ENCODE data around the gene ZNF219.

ZNF219 gene

DNA sequence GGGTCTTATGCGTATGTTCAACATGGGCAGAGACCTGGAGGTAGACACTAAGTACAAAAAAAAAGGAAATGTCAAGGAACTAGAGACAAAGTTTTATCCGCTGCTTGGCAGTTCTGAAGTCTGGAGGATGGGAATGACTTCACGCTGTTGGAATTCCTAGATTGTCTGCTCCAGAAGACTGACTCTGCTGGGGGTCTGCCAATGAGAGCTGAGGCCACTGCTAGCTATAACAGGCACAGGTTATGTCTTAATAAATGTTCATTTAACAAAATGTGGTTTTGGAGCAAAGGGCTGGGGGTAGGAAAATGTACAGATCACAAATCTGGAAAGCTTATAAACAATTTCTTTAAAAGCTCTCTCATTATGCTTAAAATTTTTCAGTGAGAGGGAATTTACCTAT lies 35.0 kb downstream of the ZNF219 start:
- DNase-seq, result no peak

DNA sequence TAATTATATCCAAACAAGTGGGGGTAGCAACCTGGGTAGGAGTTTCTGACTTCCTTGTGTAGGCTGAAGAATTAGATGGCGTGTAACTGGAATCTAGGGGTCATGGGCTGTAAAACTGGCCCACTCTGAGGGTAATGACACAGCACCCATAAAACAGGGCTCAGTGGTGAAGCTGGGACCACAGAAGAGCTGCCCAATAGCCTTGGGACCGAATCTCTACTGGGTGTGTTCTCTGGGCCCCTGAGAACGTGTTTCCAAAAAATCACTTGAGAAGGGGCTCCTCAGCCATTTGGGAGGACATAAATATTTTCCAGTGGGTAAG lies 37.1 kb downstream of the ZNF219 start:
- DNase-seq, result no peak

DNA sequence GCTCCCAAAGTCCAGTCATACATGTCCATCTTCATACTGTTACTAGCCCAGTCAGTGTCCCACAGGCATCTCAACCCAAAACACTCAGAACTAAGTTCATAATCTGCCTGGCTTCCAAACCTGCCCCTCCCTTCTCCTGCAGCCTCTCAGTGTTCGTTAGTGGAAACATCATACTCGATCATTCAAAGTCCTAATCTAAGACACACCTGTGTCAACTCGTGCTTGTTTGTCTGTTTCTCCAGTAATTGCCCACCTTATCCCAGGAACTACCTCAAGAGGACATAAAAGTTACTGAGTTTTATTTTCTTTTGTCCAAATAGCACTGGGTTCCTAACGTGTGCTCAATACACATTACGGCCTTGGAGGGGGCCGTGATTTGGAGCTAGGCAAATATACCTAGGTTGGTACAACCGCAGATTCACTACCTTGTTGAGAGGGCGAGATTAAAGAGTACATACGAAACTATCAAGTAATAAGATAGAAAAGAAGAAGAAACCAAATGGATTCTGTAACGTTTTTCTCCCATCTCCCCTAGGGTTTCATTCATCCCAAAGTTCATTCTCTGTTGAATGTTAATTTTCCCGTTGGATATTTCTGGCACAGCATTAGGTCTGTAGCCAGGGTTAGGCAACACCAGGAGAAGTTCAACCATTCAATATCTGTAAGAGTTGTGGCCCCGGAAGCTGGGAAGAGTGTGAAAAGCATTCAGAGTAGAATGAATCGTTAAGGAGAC lies 37.7 kb downstream of the ZNF219 start:
- DNase-seq, result no peak

DNA sequence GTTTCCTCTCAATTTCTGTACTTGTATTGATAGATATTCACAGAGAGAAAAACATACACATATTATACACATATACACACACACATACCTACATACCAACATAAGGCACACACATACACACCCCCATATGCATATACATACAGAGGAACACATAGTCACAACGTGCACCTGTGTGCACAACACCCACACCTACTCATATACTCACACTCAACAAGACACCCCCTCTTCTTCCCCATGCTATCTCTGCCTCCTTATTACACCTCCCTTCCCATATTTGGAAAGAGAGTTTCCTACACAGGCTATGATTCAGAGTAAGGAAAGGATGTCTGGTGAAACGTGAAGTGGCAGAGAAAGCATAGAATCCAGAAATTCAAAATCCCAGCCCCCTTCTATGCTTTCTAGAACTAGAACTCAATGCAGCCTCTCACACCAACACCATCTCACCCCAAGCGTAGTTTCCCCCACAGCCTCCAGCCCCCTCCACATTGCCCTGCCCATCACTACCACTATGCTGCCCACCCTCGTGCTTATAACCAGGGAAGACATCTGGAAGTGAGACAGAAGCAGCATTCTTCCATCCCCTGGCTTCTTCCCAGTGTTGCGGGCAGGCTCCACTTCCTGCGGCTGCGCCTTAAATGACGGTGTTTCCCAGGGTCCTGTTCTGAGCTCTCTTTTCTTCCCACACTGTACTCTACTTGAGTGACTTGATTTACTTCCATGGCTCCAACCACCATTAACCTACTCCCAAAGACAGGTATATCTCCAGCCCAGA lies 38.4 kb downstream of the ZNF219 start:
- DNase-seq, result no peak

DNA sequence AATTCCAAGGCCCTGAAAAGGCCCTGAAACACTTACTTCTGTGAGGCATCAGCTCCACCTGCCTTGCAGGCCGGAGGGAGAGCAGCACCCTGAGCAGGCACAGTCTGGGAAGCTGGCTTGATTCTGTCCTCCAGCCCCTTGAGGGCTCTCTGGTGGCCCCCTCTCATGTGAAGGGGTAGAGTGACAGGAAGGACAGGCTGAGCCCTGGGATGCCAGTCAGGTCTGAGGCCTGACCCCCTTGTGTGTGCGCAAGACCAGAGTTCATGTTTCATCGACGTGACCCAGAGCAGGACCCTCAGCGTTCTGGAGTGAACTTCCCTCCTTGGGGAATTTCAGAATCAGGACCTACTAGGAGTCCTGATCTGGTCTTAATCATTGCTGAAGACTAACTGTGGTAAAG lies 39.6 kb downstream of the ZNF219 start:
- no peak for DNase-seq

DNA sequence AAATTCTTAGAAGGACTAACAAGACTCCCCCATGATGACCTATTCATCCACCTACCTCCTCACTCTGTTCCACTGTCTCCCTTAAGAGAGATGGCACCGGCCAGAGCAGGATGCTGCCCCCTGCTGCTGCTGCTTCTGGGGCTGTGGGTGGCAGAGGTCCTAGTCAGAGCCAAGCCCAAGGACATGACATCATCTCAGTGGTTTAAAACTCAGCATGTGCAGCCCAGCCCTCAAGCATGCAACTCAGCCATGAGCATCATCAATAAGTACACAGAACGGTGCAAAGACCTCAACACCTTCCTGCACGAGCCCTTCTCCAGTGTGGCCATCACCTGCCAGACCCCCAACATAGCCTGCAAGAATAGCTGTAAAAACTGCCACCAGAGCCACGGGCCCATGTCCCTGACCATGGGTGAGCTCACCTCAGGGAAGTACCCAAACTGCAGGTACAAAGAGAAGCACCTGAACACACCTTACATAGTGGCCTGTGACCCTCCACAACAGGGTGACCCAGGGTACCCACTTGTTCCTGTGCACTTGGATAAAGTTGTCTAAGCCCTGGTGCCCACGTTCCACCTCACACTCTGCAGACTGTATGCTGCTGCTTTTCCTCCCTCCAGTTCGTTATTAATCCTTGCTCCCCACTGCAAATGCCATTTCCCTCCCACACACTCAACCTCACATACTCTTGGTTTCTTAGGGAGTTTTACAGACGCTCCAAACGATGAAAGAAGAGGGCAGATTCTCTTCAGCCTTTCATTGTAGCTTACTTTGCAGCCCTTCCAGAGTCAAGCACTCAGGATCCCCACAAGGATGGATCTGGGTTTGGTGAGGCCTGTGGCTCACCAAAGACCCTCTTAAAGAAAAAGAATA lies 40.4 kb downstream of the ZNF219 start, which contains the start of gene RNASE8:
Gene RNASE8 (plus strand): TSS at position 20 of the 873 bp plus-strand sequence. CDS start 71 bp downstream, at position 91.
- DNase-seq, result no peak

DNA sequence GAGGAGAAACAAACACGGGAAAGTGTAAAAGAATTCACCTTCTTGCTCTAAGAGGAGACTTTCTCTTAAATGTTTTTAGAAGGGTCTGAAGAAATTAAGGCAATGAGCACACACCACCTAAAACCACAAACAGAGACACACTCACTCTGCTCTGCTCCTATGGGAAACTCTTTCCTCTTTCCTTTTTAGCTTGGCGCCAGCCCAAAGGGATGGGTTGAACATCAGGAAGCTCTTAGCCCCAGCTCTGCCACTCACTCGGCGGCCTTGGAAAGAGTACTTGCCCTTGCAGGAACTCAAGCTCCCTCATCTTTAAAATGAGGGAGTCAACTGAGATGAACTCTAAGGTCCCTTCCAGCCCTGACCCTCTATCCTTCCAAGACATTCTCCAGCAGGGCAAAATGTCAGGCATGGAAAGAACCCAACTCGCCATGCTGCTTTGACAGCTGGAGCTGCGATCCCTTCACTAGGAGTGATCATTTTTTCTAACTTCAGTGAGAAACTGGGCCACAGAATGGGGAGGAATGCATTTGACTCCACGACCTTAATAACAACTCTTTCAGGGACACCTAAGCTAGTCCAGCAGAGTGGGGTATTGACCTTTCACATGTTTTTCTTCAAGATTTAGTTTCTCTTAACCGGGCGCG lies 41.8 kb downstream of the ZNF219 start:
- no peak for DNase-seq

DNA sequence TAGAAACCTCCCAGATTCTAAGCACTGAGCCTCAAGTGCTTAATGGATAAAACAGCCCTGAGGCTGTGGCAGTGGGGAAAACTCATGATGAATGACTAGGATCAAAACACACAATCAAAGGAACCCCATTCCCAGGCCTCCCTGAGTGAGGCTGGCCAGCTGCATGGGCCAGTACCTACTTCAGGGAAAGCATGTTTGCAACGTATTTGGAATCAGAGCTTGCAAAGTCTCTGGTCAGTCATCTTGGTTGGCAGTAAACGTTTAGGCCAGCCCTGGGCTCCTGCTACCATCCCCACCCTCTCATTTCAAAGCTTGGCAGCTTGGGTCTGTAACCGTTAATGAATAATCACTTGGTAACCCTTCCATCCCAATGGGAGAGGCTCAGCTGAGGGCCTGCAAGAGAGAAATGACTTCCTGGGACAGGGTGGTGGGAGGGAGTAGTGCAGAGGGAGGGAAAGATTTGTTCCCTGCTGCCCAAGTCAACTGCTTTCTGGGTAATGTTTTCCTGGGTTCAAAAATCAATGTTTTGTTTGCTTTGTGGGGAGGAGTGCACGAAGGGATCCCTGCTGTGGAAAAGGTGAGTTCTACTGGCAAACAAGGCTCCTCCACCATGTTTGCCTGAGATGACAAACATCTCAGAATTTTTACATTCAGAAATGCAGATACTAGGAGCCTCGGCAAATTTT lies 42.9 kb downstream of the ZNF219 start:
- DNase-seq, result no peak

DNA sequence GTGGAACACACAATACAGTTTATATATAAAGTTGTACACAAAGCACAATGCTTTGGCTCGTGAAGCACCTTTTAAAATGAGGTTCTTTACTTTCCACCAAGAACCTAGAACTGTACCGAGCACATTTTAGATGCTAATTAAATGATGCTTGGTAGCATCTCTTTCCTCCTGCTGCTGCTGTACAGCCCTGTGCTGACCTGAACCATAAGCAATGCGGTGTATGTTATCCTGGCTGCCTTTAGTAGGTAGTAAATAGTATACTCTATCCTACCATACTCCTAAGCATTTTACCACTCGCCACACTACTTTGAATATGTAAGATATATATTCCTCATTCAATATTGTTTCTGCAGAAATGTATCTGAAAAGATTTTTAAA lies 43.7 kb downstream of the ZNF219 start:
- no peak for DNase-seq

DNA sequence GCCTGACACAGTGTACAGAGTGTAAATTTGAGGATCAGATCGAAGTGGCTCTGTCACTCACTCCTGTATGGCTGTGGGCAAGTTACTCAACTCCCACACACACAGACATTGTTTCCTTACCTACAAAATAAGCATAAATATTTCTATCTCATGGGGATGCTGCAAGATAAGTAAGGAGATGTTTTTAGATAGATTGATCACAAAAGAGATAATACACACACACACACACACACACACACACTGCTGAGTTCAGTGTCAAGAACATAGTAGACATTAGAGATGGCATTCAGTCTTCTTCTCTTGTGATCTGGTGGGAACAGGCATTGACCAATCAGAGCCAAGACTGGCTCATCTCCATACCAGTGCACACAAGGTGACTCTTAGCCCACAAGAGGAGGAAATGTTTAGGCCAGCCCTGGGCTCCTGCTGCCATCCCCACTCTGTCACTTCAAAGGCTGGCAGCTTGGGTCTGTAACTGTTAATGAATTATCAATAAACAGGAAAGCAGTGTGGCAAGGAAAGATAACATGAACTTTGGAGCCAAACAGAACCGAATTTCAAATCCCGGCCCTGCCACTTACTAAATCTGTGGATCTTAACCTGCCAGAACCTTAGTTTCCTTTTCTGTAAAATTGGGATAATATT lies 44.2 kb downstream of the ZNF219 start:
- DNase-seq, result no peak

DNA sequence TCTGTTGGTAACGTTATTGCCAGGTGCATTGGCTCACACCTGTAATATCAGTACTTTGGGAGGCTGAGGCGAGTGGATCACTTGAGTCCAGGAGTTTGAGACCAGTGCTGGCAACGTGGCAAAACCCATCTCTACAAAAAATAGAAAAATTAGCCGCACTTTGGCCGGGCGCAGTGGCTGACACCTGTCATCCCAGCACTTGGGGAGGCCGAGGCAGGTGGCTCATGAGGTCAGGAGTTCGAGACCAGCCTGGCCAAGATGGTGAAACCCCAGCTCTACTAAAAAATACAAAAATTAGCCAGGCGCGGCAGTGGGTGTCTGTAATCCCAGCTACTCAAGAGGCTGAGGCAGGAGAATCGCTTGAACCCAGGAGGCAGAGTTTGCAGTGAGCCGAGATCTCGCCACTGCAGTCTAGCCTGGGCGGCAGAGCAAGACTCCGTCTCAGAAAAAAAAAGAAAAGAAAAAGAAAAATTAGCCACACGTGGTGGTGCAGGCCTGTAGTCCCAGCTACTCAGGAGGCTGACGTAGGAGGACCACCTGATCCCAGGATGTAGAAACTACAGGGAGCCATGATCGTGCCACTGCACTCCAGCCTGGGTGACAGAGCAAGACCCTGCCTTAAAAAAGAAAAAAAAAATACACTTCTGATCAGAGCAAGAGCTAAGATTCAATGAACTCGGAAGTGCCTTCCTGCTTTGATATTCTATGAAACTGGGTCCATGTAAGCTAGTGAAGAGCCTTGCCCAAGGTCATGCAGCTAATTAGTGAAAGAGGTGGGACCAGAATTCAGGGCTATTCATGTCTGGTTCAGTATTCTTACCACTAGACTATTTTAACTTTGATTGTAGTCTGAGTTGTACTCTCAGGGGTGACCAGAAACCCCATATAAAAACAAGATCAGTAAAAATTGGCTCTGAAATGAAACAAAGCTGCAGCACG lies 45.0 kb downstream of the ZNF219 start:
- DNase-seq, result no peak

DNA sequence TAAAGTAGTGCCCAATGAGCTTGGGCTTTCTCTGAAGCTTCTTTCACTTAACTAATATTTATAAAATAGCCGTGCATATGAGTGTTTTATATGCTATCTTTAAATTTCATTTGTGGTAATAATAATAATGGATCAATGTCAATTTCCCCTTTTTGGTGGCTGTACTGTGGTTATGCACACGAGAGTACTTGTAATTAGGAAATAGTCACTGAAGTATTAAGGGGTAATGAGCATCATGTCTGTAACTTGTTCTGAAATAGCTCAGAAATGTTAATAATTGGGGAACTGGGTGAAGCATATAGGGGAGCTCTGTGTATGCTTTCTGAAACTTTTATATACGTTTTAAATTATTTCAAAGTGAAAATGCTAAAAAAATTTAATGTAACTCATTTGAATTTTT lies 47.9 kb downstream of the ZNF219 start:
- DNase-seq, result no peak

DNA sequence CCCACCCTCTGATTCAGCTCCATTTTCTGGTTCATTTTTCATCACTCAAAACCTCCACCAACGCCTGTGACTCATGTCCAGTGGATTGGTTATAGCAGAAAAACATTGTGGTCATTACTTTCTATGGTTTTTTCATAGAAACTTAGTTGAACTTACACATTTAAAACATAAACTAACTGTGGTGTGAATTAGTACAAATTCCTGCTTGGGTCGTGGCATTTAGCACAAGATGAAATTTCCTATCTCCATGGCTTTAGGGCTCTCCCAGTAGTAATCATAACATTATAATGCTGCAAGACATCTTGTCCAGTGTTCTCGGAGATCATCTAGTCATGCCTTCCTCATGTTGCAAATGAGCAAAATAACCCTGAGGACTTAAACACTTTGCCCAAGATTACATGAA lies 49.2 kb downstream of the ZNF219 start:
- no peak for DNase-seq

DNA sequence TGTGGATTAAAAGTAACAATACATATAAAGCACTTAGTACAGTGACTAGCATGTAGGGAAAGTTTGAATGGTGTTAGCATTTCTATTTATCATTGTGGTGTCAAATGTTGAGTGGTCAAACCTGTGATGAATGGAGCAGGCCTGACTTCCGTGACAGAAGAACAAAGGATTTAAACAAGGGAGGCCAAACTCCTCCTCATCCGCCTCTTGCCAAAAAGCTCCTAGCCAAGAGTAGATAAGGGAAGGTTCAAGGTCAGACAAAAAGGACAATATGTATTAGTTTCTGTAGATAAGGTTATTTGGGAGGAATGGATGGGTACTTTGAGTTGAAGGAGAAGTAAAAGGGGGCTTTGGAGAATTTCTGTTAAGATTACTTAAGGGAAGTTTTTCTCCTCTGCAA lies 49.8 kb downstream of the ZNF219 start:
- no peak for DNase-seq

DNA sequence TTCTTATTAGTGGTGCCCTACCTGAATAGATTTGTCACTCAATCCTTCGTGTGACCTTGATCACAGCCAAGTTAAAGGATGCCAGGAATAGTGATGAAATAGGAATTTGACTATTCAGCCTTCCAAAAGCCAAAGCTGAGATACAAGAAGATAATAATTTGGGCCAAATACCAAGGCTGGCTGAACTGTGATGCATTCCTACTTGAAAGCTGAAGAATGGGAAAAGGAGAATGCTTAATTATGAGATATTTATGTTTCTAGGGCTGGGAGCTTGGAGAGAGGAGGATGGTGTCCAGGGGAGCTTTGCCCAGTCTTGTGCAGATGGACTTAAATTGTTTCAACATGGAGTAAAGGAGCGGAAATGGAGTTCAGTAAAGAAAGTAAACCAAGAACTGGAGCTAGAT lies 51.1 kb downstream of the ZNF219 start:
- no peak for DNase-seq

DNA sequence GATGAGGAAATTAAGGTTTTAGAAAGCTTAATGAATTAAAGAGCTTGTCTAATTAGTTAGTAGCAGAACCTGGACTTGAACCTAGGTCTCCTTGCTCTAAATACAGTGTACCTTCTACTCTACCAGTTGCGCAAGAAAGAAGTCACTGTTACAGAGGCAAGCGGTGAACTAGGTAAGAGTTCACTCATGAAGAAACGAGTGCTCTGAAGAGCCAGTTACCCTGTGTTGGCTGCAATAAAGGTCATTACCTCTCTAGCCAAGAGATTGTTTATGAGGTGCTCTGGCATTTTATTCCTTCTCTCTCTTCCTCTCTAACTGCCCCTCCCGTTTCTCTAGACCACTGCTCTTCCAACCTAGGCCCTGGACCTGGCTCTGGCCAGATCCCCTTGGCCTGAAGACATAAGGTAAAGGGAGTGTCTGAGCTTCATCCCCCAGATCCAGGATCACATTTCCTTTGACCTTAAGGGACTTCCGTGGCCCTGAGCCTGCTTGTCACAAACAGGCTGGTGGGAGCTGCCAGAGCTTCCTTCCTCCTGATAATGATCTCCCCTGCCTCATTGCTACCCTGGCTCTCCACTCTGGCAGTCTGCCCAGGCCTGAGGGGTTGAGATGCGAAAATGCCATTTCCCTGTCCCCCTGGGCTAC lies 54.4 kb downstream of the ZNF219 start:
- DNase-seq, result no peak

DNA sequence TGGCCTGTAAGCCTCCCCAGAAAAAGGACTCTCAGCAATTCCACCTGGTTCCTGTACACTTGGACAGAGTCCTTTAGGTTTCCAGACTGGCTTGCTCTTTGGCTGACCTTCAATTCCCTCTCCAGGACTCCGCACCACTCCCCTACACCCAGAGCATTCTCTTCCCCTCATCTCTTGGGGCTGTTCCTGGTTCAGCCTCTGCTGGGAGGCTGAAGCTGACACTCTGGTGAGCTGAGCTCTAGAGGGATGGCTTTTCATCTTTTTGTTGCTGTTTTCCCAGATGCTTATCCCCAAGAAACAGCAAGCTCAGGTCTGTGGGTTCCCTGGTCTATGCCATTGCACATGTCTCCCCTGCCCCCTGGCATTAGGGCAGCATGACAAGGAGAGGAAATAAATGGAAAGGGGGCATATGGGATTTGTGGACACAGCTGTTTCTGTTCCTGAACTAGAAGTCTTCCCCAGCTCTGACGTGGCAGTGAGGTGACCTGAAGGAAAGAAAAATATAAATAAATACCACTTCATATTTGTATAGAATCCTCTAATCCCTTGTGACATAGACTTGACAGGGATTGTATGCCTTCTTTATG lies 55.0 kb downstream of the ZNF219 start:
- no peak for DNase-seq

DNA sequence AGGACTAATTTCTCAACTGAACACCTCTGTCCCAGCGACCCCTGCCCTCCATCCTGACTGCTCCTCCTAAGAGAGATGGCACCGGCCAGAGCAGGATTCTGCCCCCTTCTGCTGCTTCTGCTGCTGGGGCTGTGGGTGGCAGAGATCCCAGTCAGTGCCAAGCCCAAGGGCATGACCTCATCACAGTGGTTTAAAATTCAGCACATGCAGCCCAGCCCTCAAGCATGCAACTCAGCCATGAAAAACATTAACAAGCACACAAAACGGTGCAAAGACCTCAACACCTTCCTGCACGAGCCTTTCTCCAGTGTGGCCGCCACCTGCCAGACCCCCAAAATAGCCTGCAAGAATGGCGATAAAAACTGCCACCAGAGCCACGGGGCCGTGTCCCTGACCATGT lies 55.5 kb downstream of the ZNF219 start:
- no peak for DNase-seq

DNA sequence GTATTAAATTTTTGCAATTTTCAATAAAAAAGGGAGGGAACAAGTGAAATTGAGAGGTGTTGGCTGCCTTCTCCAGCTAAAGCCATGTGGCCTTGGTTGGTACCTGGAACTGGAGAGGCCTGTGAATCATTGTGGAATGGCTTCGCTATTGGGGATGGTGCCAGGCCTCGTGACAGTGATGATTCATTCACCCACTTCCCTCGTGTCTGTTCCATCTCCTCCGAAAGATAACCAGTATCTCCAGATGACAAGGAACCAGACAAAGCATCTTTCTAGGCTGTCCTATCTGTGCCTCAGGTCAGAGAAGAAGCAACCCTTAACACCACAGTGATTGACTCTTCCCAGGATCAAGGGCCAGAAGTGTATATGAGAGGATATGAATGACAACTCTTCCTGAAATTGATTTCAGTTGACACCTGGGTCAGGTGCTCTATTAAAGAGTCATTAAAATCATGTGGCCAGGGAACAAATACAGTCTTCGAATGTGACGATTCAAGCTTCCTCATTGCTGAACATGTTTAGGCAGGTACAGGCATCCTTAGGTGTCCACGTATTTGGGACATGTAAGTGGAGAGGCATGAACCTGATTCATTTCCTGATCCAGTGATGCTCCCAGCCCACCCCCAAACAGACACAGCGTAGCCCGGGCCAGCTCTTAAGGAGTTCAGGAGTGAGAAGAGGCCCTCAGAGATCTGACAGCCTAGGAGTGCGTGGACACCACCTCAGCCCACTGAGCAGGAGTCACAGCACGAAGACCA lies 56.6 kb downstream of the ZNF219 start, which contains the start of gene RNASE7:
Gene RNASE7 (plus strand): TSS at position 687 of the 758 bp plus-strand sequence. CDS start 631 bp downstream, outside the sequence.
- DNase-seq, result no peak

Data from NCI-H2227 treated with DMSO at 0.1 percent for 48 hours (cell line).